ENCODE results near the gene RPL31.

- TF ChIP-seq CTCF (IDR thresholded peaks at IDR 0.05): no peak
- no peak for TF ChIP-seq POLR2A (IDR thresholded peaks at IDR 0.05)
These were observed 51.0 kb downstream of the RPL31 start for GRCh38 chr2:101053117-101053516.

Data from stomach (tissue), 4 donors.